Stimulated activated memory B cell treated with anti-CD40 and anti-IgM and Interleukin-4, amounts not matched to agents 10 μg/mL and 1 μg/mL and 100 μg/mL, for 72 hours (primary cell): Measurements from ENCODE around the gene ACTA2.
A peak's percentile ranks its signal among the peaks of the same experiment; 100 is the strongest.

Source experiments
- ATAC-seq: fragments of 150-1000 bp; cut with Tn5 transposase; 2 replicates; pipeline ENCODE4 v1.10.0; 2021
- H3K27ac Mint-ChIP-seq: one replicate; pipeline ENCODE4 v1.8.0; 2022; ENCODE audit warnings: mild to moderate bottlenecking, mixed read lengths
- H3K27me3 Mint-ChIP-seq: one replicate; pipeline ENCODE4 v1.8.0; 2022; ENCODE audit warnings: mixed read lengths
- H3K36me3 Mint-ChIP-seq: one replicate; pipeline ENCODE4 v1.8.0; 2022; ENCODE audit warnings: mixed read lengths
- H3K4me1 Mint-ChIP-seq: one replicate; pipeline ENCODE4 v1.8.0; 2022; ENCODE audit warnings: mixed read lengths
- H3K4me3 Mint-ChIP-seq: one replicate; pipeline ENCODE4 v1.8.0; 2022; ENCODE audit warnings: mild to moderate bottlenecking, moderate library complexity, mixed read lengths
- H3K9me3 Mint-ChIP-seq: one replicate; pipeline ENCODE4 v1.8.0; 2022; ENCODE audit warnings: mixed read lengths

The ACTA2 gene

DNA sequence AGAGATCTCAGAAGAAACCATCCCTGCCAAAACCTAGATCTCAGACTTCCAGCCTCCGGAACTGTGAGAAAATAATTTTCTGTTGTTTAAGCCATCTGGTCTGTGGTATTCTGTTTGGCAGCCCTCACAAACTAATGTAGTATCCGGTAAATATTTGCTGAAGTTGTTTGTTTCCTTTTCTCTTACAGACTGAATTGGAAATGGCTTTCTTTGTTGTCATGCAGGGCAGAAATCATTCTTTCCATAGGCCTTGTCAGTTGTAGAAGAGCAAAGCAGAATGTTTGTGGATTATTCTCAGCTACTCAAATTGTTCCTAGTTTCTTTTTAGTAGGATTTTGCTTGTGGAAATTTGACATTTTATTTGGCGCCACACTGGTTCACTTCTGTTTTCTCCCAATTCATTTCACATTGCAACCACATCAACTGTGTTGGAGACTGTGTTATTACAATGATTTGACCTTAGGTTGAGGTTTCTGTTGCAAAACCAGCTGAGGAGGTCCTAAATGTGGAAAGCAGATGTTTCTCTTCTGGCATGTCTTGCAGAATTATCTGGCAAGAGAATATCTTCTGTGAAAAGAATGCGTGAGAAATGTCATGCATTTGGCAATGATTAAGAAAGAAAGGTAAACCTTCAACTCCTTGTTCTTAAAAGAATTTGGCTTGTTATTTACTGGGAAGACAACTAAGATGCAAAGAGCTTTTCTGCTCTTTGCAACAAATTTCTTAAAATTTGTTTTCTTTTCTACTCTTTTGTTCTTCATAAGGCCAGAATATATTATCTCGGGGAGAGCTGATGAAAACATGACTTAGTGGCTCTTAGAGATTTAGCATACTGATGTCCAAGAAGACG, 25.8 kb downstream of the ACTA2 start:
- Mint-ChIP-seq H3K9me3 (no peaks in the 10 kb centered on the region), H3K27me3 (no peaks in the 10 kb centered on the region)
- no peak for ATAC-seq

GRCh38 chr10:88923520-88923919, 29.1 kb downstream of the ACTA2 start:
- Mint-ChIP-seq H3K27me3 (no peaks in the 10 kb centered on the region), H3K36me3 (peaks cover 49% of the 10 kb centered on the region), H3K9me3 (no peaks in the 10 kb centered on the region), H3K4me1 (no peaks in the 10 kb centered on the region), H3K4me3 (no peak overlapping the region), H3K27ac (no peak overlapping the region)
- ATAC-seq, result no peak

More for the DNA sequence above, 25.8 kb downstream of the ACTA2 start:
- Mint-ChIP-seq H3K4me1 (peaks cover 16% of the 10 kb centered on the region), H3K36me3 (peaks cover 45% of the 10 kb centered on the region), H3K4me3 (no peak overlapping the region), H3K27ac (no peak overlapping the region)

GRCh38 chr10:88922041-88922440, 30.5 kb downstream of the ACTA2 start:
- H3K36me3 Mint-ChIP-seq, result peaks cover 37% of the 10 kb centered on the region
- no peak overlapping the region for H3K27ac Mint-ChIP-seq
- H3K4me1 Mint-ChIP-seq, result no peaks in the 10 kb centered on the region
- no peaks in the 10 kb centered on the region for H3K27me3 Mint-ChIP-seq
- H3K9me3 Mint-ChIP-seq, result no peaks in the 10 kb centered on the region
- H3K4me3 Mint-ChIP-seq, result no peak overlapping the region
- no peak for ATAC-seq

GRCh38 chr10:88920986-88921593, 31.5 kb downstream of the ACTA2 start:
- Mint-ChIP-seq H3K36me3 (peaks cover 34% of the 10 kb centered on the region), H3K9me3 (no peaks in the 10 kb centered on the region), H3K4me1 (no peaks in the 10 kb centered on the region), H3K4me3 (no peak overlapping the region), H3K27ac (no peak overlapping the region), H3K27me3 (no peaks in the 10 kb centered on the region)
- ATAC-seq, result no peak

DNA sequence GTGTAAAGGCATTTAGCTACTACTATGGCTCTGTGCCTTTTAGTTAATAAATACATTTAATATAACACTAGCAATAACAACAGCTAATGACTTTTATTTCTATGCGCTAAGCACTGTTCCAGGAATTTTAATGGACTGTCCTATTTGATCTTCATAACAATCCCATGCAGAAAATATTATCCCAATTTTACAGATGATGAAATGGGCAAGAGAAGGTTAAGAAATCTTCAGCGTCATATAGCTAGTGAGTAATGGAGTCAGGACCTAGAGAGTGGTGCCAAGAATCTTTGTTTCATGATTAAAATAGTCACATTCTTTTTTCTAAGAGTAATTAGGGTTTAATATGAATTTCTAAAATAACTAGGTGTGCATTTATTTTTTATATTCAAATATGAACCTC, 32.4 kb downstream of the ACTA2 start:
- no peak overlapping the region for H3K27ac Mint-ChIP-seq
- ATAC-seq, result no peak
- no peak overlapping the region for H3K4me3 Mint-ChIP-seq
- no peaks in the 10 kb centered on the region for H3K9me3 Mint-ChIP-seq
- peaks cover 40% of the 10 kb centered on the region for H3K36me3 Mint-ChIP-seq
- H3K4me1 Mint-ChIP-seq, result no peaks in the 10 kb centered on the region
- no peaks in the 10 kb centered on the region for H3K27me3 Mint-ChIP-seq

GRCh38 chr10:88919041-88919440, 33.5 kb downstream of the ACTA2 start:
- H3K4me3 Mint-ChIP-seq, result no peak overlapping the region
- H3K36me3 Mint-ChIP-seq, result peaks cover 30% of the 10 kb centered on the region
- no peaks in the 10 kb centered on the region for H3K27me3 Mint-ChIP-seq
- no peak for ATAC-seq
- no peaks in the 10 kb centered on the region for H3K9me3 Mint-ChIP-seq
- H3K4me1 Mint-ChIP-seq, result no peaks in the 10 kb centered on the region
- no peak overlapping the region for H3K27ac Mint-ChIP-seq

GRCh38 chr10:88918191-88918905, 34.2 kb downstream of the ACTA2 start:
- H3K27me3 Mint-ChIP-seq, result no peaks in the 10 kb centered on the region

GRCh38 chr10:88916986-88917385, 35.6 kb downstream of the ACTA2 start:
- H3K9me3 Mint-ChIP-seq, result no peaks in the 10 kb centered on the region
- H3K36me3 Mint-ChIP-seq, result peaks cover 34% of the 10 kb centered on the region
- H3K27ac Mint-ChIP-seq, result no peak overlapping the region
- H3K27me3 Mint-ChIP-seq, result no peaks in the 10 kb centered on the region
- ATAC-seq, result no peak
- H3K4me1 Mint-ChIP-seq, result no peaks in the 10 kb centered on the region
- H3K4me3 Mint-ChIP-seq, result no peak overlapping the region

More at GRCh38 chr10:88918191-88918905, 34.2 kb downstream of the ACTA2 start:
- H3K9me3 Mint-ChIP-seq, result no peaks in the 10 kb centered on the region
- peaks cover 24% of the 10 kb centered on the region for H3K36me3 Mint-ChIP-seq
- H3K27ac Mint-ChIP-seq, result no peak overlapping the region
- H3K4me3 Mint-ChIP-seq, result no peak overlapping the region
- H3K4me1 Mint-ChIP-seq, result no peaks in the 10 kb centered on the region
- ATAC-seq, result no peak

DNA sequence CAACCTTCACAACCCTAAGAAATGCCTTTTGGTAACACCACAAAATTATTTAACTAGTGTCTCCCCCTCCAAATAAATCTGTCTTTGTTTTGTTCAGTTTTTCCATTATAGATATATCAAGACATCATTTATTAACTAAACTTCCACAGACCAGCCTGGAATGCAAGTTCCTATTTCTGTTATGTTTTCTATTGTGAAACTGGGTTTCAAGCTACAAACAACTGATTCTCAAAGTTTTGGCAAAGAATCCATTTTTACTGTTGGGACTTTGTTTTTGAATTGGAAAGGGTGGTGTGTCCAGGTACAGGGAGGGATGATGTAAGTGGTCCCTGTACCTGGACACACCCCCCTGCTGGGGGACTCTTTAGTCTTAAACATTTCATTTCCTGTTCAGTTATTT, 36.3 kb downstream of the ACTA2 start:
- no peaks in the 10 kb centered on the region for H3K9me3 Mint-ChIP-seq
- ATAC-seq, result no peak
- H3K4me3 Mint-ChIP-seq, result no peak overlapping the region
- H3K27me3 Mint-ChIP-seq, result no peaks in the 10 kb centered on the region
- no peaks in the 10 kb centered on the region for H3K4me1 Mint-ChIP-seq
- no peak overlapping the region for H3K27ac Mint-ChIP-seq
- H3K36me3 Mint-ChIP-seq, result peaks cover 40% of the 10 kb centered on the region

DNA sequence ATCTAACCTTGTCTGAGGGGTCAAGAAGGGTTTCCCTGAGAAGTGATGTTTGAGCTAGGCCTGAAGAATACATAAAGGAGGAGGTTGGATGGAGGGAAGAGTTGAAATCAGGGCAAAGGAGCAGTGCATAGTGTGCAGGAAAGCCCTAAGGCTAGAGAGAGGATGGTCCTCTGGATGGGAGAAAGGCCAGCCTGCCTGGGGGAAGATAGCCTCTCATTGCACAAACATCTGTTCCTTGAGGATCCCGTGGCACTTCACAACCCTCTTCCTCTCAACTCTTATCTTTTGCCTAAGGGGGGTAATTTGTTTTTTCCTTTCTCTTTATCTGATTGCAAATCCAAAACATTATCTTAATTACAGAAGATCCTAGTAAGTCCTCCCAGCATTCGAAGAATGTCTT, 36.8 kb downstream of the ACTA2 start:
- Mint-ChIP-seq H3K9me3 (no peaks in the 10 kb centered on the region), H3K4me1 (no peaks in the 10 kb centered on the region), H3K4me3 (no peak overlapping the region), H3K36me3 (peaks cover 41% of the 10 kb centered on the region), H3K27ac (no peak overlapping the region), H3K27me3 (no peaks in the 10 kb centered on the region)
- no peak for ATAC-seq

DNA sequence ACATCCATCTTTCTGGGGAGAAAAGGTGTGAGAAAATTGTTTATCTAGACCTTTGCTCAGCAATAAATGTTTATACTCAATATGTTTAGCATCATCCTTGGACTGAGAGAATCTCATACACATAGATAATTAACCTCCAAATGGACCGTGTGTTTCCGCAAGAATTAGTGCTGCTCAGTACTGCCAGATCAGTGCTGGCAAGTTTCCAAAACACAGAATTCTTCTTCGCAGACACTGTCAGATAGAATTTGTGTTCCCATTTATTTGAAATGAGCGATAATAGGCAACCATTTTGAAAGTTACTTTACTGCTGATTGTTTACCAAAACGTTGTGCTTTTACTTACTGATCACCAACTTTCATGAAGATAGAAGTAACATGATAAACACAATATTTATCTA, 38.8 kb downstream of the ACTA2 start:
- H3K4me1 Mint-ChIP-seq, result no peaks in the 10 kb centered on the region
- H3K36me3 Mint-ChIP-seq, result peaks cover 38% of the 10 kb centered on the region
- no peak overlapping the region for H3K4me3 Mint-ChIP-seq
- ATAC-seq, result no peak
- no peaks in the 10 kb centered on the region for H3K9me3 Mint-ChIP-seq
- H3K27me3 Mint-ChIP-seq, result no peaks in the 10 kb centered on the region
- no peak overlapping the region for H3K27ac Mint-ChIP-seq

DNA sequence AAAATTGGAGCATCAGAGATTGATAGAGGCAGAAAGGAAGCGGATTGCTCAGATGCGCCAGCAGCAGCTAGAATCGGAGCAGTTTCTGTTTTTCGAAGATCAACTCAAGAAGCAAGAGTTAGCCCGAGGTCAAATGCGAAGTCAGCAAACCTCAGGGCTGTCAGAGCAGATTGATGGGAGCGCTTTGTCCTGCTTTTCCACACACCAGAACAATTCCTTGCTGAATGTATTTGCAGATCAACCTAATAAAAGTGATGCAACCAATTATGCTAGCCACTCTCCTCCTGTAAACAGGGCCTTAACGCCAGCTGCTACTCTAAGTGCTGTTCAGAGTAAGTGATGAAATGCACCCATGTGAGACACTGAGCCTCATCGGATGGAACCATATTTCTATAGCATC, 39.4 kb downstream of the ACTA2 start:
- Mint-ChIP-seq H3K27me3 (no peaks in the 10 kb centered on the region), H3K4me3 (no peak overlapping the region), H3K36me3 (peaks cover 45% of the 10 kb centered on the region), H3K9me3 (no peaks in the 10 kb centered on the region), H3K27ac (no peak overlapping the region), H3K4me1 (no peaks in the 10 kb centered on the region)
- no peak for ATAC-seq

GRCh38 chr10:88911851-88912250, 40.7 kb downstream of the ACTA2 start:
- no peaks in the 10 kb centered on the region for H3K4me1 Mint-ChIP-seq
- H3K4me3 Mint-ChIP-seq, result no peak overlapping the region
- ATAC-seq, result no peak
- H3K27ac Mint-ChIP-seq, result no peak overlapping the region
- H3K36me3 Mint-ChIP-seq, result peaks cover 49% of the 10 kb centered on the region
- H3K9me3 Mint-ChIP-seq, result no peaks in the 10 kb centered on the region
- no peaks in the 10 kb centered on the region for H3K27me3 Mint-ChIP-seq

- Mint-ChIP-seq H3K4me3 (no peak overlapping the region), H3K27ac (no peak overlapping the region), H3K36me3 (peaks cover 47% of the 10 kb centered on the region)
Measured at GRCh38 chr10:88911116-88911515, 41.5 kb downstream of the ACTA2 start.

DNA sequence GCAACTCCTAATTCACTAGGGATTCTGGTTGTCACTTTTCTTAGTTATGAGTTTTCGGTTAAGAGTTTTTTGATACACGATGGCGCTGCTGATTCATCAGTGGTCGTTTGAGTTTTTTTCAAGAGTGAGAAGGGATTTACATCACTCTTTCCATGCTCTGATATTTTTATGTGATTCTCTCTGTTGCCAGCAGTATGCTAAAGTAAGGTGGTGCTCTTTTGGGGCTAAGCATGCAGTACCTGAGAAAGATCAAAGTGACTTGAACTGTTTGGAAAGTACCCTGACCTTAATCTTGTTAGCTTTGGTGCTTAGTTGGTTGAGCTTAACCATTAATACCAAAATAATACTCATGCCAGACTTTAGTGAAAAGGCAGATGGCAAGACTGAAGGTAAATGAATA, 44.4 kb downstream of the ACTA2 start:
- H3K27me3 Mint-ChIP-seq, result no peaks in the 10 kb centered on the region
- H3K36me3 Mint-ChIP-seq, result peaks cover 53% of the 10 kb centered on the region
- H3K4me3 Mint-ChIP-seq, result no peak overlapping the region
- peaks cover 3% of the 10 kb centered on the region for H3K4me1 Mint-ChIP-seq
- no peak for ATAC-seq
- H3K9me3 Mint-ChIP-seq, result no peaks in the 10 kb centered on the region
- peak overlapping the region; percentile 27 for H3K27ac Mint-ChIP-seq

More at GRCh38 chr10:88911116-88911515, 41.5 kb downstream of the ACTA2 start:
- Mint-ChIP-seq H3K9me3 (no peaks in the 10 kb centered on the region), H3K4me1 (no peaks in the 10 kb centered on the region), H3K27me3 (no peaks in the 10 kb centered on the region)
- no peak for ATAC-seq
